Measurements from ENCODE around the gene ADCY5. TPM values are rescaled to one million over a fixed set of nuclear protein-coding genes. Genes with fewer than 3 reads are reported as not detected.

The ADCY5 gene
- total RNA-seq, 1 donor from 2014 or later = 4.0 TPM

GRCh38 chr3:123458255-123458654 is 9.4 kb upstream of the ADCY5 start:
- DNase-seq = no peak

DNA sequence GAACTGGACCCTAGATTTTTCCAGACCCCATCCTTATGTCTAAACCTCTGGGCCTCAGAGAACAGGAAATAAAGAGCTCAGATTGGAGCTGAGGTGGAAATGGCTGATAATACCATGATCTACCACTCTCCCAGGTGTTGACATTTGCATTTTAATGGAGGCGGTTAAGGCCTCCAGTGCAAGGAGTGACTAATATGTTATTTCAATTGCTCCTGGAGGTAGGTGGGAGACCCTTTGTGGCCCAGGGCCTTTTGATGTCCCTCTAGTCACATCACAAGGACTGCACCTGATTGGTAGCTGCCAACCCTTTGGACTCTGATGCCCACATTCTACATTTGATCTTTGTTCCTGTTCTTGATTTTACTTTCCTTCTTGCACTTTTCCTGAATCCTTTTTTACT is 9.0 kb upstream of the ADCY5 start:
- no peak for DNase-seq

- DNase-seq = no peak
Observed at GRCh38 chr3:123453675-123454074, 4.8 kb upstream of the ADCY5 start.

- no peak for DNase-seq
Observed at GRCh38 chr3:123451186-123451585, 2.3 kb upstream of the ADCY5 start.

GRCh38 chr3:123449997-123450604 is 1.2 kb upstream of the ADCY5 start:
- no peak for DNase-seq

DNA sequence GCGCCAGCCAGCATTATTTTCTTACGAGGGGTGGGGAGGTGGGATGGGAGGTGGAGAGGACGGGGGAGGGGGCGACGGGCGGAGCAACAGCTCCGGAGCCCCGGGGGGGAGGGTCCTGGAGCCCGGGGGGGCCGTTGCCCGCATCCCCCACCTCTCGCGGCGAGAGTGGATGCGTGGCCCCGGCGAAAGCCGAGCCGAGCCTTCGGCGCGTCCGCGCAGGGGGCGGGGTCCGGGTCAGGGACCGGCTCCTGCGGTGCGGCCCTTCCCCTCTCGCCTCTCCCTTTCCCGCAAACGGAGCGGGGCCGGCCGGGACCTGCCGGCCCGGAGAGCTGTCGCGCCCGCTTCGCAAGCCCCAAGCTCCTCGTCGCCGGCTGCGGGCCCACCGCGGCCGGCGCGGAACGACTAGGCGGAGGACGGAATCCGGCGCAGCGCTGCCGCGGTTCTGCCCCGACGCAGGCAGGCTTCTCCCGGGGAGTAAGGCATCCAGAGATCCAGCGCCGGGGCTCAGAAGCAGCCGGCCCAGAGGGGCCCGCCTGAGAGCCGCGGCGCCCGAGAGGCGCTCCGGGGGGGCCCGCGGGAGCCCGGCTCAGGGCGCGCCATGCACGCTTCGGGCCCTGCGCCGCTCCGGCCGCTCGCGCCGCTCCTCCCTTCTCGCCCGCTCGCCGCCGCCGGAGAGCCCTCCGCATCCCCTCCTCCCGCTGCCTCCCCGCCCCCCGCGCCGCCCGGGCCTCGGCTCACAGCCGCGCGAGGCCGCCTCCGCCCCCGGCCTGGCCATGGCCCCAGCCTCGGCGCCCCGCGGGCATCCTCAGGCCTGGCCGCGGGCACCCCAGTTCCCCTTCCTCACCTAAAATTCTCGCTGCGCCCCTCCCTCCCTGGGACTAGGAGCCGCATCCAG is 459 bp upstream of the ADCY5 start:
- no peak for DNase-seq

GRCh38 chr3:123447749-123448517 is 957 bp downstream of the ADCY5 start:
- DNase-seq = no peak

DNA sequence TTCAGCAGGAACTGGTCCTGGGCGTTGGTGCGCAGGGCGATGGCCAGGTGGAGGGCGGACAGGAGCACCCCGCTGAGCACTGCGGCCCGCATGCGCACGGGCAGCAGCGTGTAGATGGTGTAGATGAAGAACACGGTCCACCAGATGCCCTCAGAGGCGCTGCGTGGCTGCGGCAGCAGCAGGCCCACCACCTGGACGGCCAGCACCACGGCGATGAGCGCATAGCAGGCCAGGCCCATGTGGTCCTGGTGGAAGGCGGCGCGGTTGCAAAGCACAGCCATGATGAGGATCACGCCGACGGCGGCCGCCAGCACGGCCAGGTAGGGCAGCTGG is 1.5 kb downstream of the ADCY5 start:
- no peak for DNase-seq

DNA sequence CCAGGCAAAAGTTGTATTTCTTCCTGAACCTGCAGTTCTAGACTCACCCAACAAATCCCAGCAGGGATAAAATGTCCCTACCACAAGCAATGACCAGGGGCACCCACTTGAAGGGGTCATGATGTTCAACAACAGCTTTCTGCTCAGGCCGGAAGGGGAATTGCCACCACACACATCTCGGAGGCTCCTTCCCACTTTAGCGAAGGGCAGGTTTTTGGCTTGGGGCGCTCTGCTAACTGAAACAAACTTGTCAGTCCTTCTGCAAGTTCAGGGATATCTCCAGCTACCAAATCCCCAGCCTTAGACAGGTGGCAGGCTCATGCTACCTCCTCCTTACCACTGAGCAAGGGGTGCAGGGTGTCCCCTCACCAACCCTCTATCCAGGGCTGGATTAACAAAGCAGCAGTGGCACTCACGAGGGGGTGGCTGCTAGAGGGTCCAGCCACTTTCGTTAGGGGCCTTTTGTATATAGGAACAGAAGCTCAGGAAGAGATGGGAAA is 2.2 kb downstream of the ADCY5 start:
- DNase-seq = no peak

- no peak for DNase-seq
Observed at GRCh38 chr3:123446210-123446609, 2.7 kb downstream of the ADCY5 start.

- no peak for DNase-seq
Observed at GRCh38 chr3:123445702-123446101, 3.2 kb downstream of the ADCY5 start.

DNA sequence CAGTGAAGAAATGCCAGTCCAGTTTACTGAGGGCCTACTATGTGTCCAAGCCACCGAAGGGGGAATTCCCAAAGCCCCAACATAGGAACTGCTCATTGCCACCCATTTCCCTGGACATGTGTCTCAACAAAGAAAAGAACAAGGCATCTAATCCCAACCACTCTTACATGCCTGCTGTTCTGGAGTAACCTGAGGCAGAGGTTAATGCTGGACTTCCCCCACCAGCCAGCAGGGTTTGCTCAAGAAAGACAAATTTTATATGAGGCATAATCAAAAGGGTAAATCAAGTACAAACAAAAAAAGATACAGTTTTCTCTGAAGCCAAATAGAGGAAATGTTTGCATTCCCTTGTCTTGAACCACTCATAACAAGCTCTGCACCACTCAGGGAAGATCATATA is 4.1 kb downstream of the ADCY5 start:
- DNase-seq = no peak

- peak; percentile 26 for DNase-seq
Observed at GRCh38 chr3:123444023-123444422, 4.9 kb downstream of the ADCY5 start.

DNA sequence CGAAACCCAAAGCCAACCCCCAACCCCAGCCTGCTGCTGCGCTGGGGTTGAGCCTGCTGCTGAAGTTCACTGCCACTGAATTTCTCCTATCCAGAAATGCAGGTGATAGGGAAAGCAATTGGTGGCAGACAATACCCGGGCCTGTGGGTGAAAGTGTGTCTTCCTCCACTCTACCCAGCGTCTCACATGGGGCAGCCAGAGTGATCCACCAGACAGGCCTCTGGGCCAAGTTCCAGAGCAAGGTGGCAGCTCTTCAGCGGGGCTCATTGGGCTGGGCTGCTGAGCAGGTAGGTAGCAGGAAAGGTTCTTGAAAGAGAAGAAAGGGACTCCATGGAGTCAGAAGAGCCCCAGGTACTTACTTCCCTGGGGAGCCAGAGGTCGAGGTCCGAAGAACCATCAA is 6.0 kb downstream of the ADCY5 start:
- DNase-seq = no peak

GRCh38 chr3:123442125-123442524 is 6.8 kb downstream of the ADCY5 start:
- DNase-seq = no peak

- DNase-seq = no peak
Observed at GRCh38 chr3:123439806-123440580, 8.9 kb downstream of the ADCY5 start.

- no peak for DNase-seq
Observed at GRCh38 chr3:123432832-123433523, 15.9 kb downstream of the ADCY5 start.

DNA sequence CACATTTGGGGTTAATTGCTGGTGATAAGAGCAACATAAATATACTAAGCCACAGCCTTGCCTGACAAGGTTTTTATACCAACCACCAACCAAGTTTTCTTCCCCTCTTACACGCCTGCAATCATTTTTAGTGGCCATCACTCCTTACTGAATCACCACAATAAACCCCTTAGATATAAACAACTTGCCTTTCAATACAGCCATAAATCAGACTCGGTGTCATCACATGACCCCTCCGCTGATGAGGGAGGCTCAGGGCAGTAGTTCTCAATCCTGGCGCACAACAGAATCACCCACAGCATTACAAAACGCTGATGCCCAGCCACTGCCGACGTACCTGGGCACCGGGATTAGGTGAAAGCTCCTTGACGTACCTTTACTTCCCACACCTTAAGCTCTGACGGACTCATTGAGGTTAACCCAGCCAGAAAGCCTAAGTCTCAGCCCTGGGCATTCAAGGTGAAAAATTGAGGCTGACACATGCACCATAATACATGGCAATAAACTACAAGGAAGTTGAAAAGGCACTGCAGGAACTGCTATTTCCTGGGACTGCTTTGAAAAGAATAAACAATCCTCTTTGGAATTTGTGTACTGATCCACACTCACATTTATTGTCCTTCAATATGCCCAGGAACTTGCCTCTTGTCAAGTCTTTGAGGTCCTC is 17.1 kb downstream of the ADCY5 start:
- no peak for DNase-seq

GRCh38 chr3:123431007-123431657 is 17.8 kb downstream of the ADCY5 start:
- DNase-seq = no peak

GRCh38 chr3:123430266-123430665 is 18.6 kb downstream of the ADCY5 start:
- no peak for DNase-seq

Measured in skin of body (tissue), 2 donors.